HG02981 (cell line): Measurements from ENCODE around the gene BTBD19.

Source experiments
- ATAC-seq: cut with Tn5 transposase; IDR thresholded peaks from one replicate; pipeline ENCODE4 v1.9.1; 2021; ENCODE audit warnings: mild to moderate bottlenecking, moderate library complexity; ENCODE audit not compliant: unreplicated experiment

Gene BTBD19

GRCh38 chr1:44855742-44856141, 47.4 kb downstream of the BTBD19 start:
- no peak for ATAC-seq

GRCh38 chr1:44857446-44857845, 49.1 kb downstream of the BTBD19 start:
- no peak for ATAC-seq

DNA sequence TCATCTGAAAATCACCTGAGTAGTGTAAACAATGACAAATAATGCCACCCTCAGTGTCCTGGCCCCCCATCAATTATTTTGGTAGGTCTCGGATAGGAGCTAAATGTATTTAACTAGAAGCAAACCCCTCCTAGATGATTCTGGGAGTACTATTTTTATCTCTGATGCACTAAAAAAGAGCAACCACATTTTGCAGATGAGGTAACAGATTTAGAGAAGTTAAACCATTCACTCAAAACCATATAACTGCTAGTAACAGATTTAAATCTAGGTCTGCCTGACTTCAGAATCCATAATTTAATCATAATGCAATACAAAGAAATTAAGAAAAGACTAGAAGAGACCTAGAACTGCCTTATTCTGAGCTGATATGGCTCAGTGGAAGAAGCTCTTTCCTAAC, 52.0 kb downstream of the BTBD19 start:
- ATAC-seq: no peak

- ATAC-seq: no peak
Observed at GRCh38 chr1:44860891-44861425, 52.6 kb downstream of the BTBD19 start.

- ATAC-seq: no peak
Observed at GRCh38 chr1:44862829-44863401, 54.6 kb downstream of the BTBD19 start.
